ENCODE measurements around the gene CHMP6.

CHMP6 gene

GRCh38 chr17:80956321-80957190, 35.1 kb upstream of the CHMP6 start:
- DNase-seq = no peak

GRCh38 chr17:80957461-80957941, 34.1 kb upstream of the CHMP6 start:
- no peak for DNase-seq

- DNase-seq = no peak
Measured at GRCh38 chr17:80959330-80960036, 32.2 kb upstream of the CHMP6 start.

- DNase-seq = no peak
Measured at GRCh38 chr17:80960037-80960796, 31.4 kb upstream of the CHMP6 start.

- DNase-seq = no peak
Measured at GRCh38 chr17:80960797-80961452, 30.7 kb upstream of the CHMP6 start.

- DNase-seq = no peak
Measured at GRCh38 chr17:80961541-80962330, 29.9 kb upstream of the CHMP6 start.

- no peak for DNase-seq
Measured at GRCh38 chr17:80962356-80963329, 29.0 kb upstream of the CHMP6 start.

- DNase-seq = no peak
Measured at GRCh38 chr17:80963812-80964543, 27.7 kb upstream of the CHMP6 start.

GRCh38 chr17:80964544-80964856, 27.1 kb upstream of the CHMP6 start:
- DNase-seq = no peak

GRCh38 chr17:80964859-80965580, 26.6 kb upstream of the CHMP6 start:
- DNase-seq = no peak

GRCh38 chr17:80965606-80966005, 26.0 kb upstream of the CHMP6 start:
- DNase-seq = no peak

GRCh38 chr17:80967404-80967872, 24.2 kb upstream of the CHMP6 start:
- DNase-seq = no peak

- DNase-seq = no peak
Measured at GRCh38 chr17:80968602-80969029, 23.0 kb upstream of the CHMP6 start.

GRCh38 chr17:80969030-80969673, 22.5 kb upstream of the CHMP6 start:
- DNase-seq = no peak

GRCh38 chr17:80969674-80970043, 22.0 kb upstream of the CHMP6 start:
- no peak for DNase-seq

GRCh38 chr17:80970044-80970761, 21.4 kb upstream of the CHMP6 start:
- DNase-seq = peak in 1 of 2 experiments; percentile 45

GRCh38 chr17:80970762-80971703, 20.6 kb upstream of the CHMP6 start:
- DNase-seq = no peak
